SIG-M5 treated with dmso at 0.1 percent for 504 hours (cell line): ENCODE measurements around the gene DPP6.

Source experiments
- DNase-seq: peaks from one replicate; lab custom pipeline; 2025; ENCODE audit not compliant: unreplicated experiment; lab: John Stamatoyannopoulos, UW

The DPP6 gene

GRCh38 chr7:154898973-154899855, 847.0 kb downstream of the DPP6 start:
- no peak for DNase-seq

GRCh38 chr7:154899862-154900261, 847.7 kb downstream of the DPP6 start:
- no peak for DNase-seq

DNA sequence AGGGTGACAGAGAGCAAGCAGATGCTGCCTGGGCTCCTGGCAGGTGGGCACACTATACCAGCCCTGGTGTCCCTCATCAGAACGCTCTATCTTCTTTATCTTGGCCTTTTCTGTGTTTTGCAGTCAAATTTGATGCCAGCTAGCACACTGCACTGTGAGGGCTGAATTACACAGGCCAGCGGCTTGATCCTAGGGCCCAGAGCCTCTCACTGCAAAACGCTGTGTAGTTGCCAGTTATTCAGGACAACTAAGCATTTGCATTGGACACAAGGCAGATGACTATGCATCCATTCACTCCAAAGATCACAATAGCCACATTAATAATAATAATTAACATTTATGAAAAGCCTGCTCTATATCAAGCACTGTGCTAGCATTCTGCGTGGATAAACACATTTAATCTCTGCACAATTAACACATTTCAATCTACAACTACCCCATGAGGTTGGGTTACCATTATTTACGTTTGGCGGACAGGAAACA, 850.4 kb downstream of the DPP6 start:
- no peak for DNase-seq

DNA sequence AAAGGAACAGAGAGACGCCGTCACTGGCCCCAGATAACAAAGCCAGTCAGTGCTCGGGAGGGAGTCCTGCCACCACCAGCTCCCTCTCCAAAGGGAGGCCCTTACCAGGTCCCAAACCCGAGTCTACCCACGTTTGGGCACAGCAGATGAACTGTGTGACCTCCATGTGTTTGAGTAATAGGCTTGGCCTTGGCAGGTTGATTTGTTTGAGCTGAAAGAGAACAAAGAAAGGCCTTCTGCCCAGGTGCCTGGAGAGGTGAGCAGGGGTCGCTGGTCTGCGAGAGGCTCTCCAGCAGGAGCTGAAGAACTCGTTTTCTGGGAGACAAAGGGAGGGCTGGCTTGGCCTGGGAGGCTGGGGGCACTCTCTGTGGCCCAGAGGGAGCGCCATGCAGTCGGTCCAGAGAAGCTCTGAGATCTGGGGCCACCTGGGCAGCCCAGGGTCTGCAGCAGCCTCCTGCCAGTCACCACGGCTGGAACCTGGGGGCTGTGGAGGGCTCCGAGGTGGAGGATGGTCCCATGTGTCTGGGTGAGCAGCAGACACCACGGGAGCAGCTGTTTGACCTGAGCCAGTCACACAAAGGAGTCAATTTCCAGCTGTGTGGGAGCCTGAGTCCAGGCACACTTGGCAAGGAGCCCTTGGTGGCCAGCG, 851.0 kb downstream of the DPP6 start:
- DNase-seq, result no peak

GRCh38 chr7:154905146-154905545, 852.9 kb downstream of the DPP6 start:
- DNase-seq, result no peak

- DNase-seq, result no peak
Observed at GRCh38 chr7:154905615-154906014, 853.4 kb downstream of the DPP6 start.

DNA sequence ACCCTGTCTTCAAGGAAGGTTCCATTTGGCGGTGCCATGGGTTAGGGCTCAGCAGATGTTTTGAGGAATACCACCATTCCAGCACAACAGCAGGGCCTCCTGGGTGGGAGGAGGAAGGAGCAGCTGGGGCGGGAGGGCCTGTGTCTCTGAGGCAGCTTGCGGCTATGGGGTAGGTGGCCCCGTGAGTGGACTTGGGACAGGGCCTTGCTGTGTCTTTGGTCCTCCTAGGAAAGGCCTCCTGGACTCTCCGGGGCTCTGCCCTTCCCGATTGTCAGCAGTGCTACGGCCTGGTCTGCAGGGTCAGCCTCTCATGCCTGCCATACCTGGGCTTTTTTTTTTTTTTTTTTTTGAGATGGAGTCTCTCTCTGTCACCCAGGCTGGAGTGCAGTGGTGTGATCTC, 854.0 kb downstream of the DPP6 start:
- no peak for DNase-seq

- DNase-seq, result no peak
Observed at GRCh38 chr7:154906736-154907355, 854.6 kb downstream of the DPP6 start.

DNA sequence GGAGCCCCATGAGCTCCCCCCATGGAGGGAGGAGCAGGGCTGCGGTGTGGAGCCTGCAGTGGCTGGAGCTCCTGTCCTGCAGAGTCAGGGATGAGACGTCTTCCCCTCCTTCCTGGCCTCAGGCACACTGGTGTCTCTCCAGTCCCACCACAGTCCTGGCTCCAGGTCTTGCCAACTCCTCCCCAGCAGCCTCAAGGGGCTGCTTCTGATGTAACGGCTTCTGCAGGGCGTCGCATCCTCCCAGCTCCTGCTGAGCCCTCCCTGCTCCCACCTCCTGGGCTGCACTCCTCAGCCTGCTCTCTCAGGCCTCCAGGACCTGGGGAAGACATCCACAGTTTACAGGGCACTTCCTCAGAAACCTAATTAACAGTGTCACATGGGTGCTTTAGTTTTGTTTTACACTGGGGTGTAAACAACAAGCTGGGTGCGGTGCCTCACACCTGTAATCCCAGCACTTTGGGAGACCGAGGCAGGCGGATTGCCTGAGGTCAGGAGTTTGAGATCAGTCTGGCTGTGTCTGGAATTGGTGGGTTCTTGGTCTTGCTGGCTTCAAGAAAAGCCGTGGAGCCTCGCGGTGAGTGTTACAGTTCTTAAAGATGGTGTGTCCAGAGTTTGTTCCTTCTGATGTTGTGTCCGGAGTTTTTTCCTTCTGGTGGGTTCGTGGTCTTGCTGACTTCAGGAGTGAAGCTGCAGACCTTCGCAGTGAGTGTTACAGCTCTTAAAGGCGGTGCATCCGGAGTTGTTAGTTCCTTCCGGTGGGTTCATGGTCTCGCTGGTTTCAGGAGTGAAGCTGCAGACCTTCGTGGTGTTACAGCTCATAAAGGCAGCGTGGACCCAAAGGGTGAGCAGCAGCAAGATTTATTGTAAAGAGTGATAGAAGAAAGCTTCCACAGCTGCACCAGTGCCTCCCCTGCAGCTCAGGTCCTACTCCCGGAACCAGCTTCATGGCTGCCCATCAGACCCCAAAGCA, 855.7 kb downstream of the DPP6 start:
- no peak for DNase-seq

GRCh38 chr7:154909241-154910105, 857.3 kb downstream of the DPP6 start:
- no peak for DNase-seq

DNA sequence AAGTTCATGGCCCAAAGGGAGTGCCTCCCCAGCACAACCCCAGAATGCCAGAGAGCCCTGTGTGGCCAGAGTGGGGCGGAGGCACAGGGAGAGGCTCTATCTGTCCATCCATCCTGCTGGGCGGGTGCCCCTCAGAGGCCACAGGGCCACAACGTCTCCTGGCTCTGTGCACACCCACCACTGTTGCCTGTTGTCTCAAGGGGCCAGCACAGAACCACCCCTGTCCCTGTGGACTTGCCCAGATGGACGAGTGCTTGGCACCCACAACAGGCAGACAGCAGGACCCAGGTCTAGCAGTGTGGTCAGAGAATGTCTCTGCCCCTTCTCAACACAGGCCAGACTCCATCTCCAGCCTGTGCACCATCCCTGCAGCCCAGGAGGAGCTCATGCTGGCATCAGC, 857.9 kb downstream of the DPP6 start:
- no peak for DNase-seq

GRCh38 chr7:154910977-154911376, 858.8 kb downstream of the DPP6 start:
- no peak for DNase-seq

GRCh38 chr7:154911411-154911810, 859.2 kb downstream of the DPP6 start:
- no peak for DNase-seq

DNA sequence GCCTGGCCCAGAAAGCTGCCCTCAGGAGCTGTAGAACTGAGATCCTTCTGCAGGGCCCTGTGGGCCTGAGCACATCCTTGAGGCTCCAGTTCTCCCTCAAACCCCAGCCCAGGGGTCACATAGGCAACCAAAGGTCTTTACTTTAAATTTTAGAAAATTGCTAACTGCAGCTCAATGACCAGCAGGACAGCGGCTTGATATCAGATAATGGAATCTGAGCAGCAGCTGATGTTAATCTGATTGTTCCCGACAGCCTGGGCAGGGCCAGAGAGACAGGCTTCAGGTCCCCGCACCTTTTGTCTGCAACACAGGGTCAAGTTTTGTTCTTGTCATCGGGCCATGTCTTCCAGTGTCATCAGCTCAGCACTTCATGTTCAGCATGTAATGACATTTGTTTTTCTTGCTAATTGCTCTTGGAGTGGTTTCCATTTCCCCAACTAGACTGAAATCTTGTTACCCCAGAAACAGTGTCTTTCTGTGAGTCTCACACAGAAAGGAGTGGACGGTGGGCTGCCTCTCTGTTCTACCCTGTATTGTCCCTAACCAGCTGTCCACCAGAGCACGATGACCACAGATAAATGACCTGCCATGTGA, 859.8 kb downstream of the DPP6 start:
- no peak for DNase-seq

DNA sequence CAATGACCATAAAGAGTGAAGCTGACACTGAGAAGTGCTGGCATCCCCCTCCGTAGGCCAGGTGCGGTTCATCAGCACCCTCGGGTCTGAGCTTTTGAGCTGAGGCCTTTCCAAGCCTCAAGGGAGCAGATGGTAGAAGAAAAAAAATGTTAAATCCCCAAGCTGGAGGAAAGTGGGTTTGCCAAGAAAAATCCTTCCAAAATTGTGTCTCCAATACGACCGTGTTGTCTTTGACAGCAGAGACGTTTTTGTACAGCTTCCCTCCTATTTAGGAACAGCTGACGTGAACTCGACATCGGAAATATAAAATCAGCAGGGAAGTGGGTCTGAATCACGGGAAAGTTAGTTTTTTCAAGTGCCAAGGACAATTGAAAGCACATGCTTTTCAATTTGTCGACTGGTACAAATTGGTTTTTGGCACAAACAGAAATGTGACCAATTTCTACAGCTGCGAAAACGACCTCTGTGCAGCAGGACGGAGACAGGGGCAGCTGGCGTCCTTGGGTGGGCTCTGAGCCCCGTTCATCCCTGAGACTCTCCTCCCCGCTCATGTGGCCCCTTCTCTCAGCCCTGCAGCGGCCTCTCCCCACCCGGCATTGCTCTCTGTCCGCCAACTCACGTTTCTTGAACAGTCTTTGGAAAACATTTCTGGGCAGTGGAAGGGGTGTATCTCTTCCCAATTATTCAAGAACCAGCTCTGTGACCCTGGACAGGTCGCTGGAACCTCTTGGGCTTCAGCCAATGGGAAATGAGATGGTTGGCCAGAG, 860.9 kb downstream of the DPP6 start:
- no peak for DNase-seq

- DNase-seq, result peak; percentile 52
Observed at GRCh38 chr7:154913638-154914307, 861.6 kb downstream of the DPP6 start.

- DNase-seq, result no peak
Observed at GRCh38 chr7:154914308-154914995, 862.3 kb downstream of the DPP6 start.

GRCh38 chr7:154914996-154915380, 862.8 kb downstream of the DPP6 start:
- no peak for DNase-seq
